HepG2 (cell line): ENCODE data around the gene ITPK1. TPM values are rescaled to one million over a fixed set of nuclear protein-coding genes. Genes with fewer than 3 reads are reported as not detected.

Experiments used
- ATAC-seq: fragments of 200-7000 bp; cut with Tn5 transposase; 3 replicates; pipeline ENCODE4 v1.9.1; 2020; ENCODE audit warnings: mild to moderate bottlenecking, moderate library complexity
- BruUV-seq: library from RNA; stranded (reverse); fragments of 400-500 nt; replicated peaks from 2 replicates; lab custom pipeline; 2021; lab: Mats Ljungman, UMichigan
- CTCF ChIA-PET: fragments of 300-600 bp; formaldehyde crosslinking; extraction: SDS; loops from one replicate; lab custom pipeline; 2021; ENCODE audit warnings: low total read pairs, inconsistent platforms, low intra/inter-chr PET ratio; lab: Yijun Ruan, JAX
- POLR2A ChIA-PET: fragments of 350-600 bp; sonication (Branson Sonifier 250); formaldehyde crosslinking; loops from one replicate; lab custom pipeline; 2020; ENCODE audit warnings: antibody characterized with exemption, inconsistent platforms; lab: Yijun Ruan, JAX
- DNase-seq: peaks from one replicate; pipeline ENCODE4 v3.0.0-alpha.2; 2015; ENCODE audit warnings: low spot score
- FAIRE-seq: peaks from 3 replicates; lab custom pipeline; 2011; peaks lifted over from hg19 to GRCh38; lab: Jason Lieb, UNC
- H2AFZ ChIP-seq: one replicate; pipeline ENCODE4 v1.6.1; 2011; ENCODE audit warnings: low read length, inconsistent platforms
- H3K27ac ChIP-seq: fragments of 300-600 bp; 3 replicates; pipeline ENCODE4 v1.8.0; 2011; ENCODE audit warnings: mixed run types, mild to moderate bottlenecking, mixed read lengths, low read length, inconsistent platforms; ENCODE audit not compliant: insufficient read depth; ENCODE audit errors: extremely low read length
- H3K27me3 ChIP-seq, 2 experiments: fragments of 200-600 bp in 1 of 2; 2 replicates in 1 of 2; 3 replicates in 1 of 2; pipeline versions ENCODE4 v1.6.0 to v1.8.0; 2011; ENCODE audit warnings: low read length in 2 of 2, mild to moderate bottlenecking in 2 of 2, moderate library complexity in 2 of 2, inconsistent platforms in 1 of 2; ENCODE audit not compliant: insufficient read depth in 2 of 2, control insufficient read depth in 1 of 2
- H3K36me3 ChIP-seq, 2 experiments: fragments of 200-600 bp in 1 of 2; replicated peaks in 1 of 2; 2 replicates in 1 of 2; 3 replicates in 1 of 2; pipeline versions ENCODE4 v1.5.1 to v1.8.0; 2011; ENCODE audit warnings: low read length in 2 of 2, inconsistent platforms in 1 of 2; ENCODE audit not compliant: insufficient read depth in 2 of 2, control insufficient read depth in 1 of 2
- H3K4me1 ChIP-seq: 2 replicates; pipeline ENCODE4 v1.5.1; 2012; ENCODE audit warnings: low read length, inconsistent platforms; ENCODE audit not compliant: insufficient read depth
- H3K4me2 ChIP-seq: 2 replicates; pipeline ENCODE4 v1.6.0; 2011; ENCODE audit warnings: low read depth, low read length, inconsistent platforms
- H3K4me3 ChIP-seq, 3 experiments: fragments of 200-600 bp in 1 of 3; sonication (generic), shearing (Covaris generic) in 1 of 3; replicated peaks in 1 of 3; 2 replicates each; pipeline ENCODE4 v1.5.1; 2011 to 2016; ENCODE audit warnings: low read length in 3 of 3, inconsistent platforms in 2 of 3, low read depth in 2 of 3, mild to moderate bottlenecking in 2 of 3, control low read depth in 1 of 3, mixed read lengths in 1 of 3; ENCODE audit not compliant: insufficient read depth in 1 of 3
- H3K79me2 ChIP-seq: one replicate; pipeline ENCODE4 v1.6.1; 2011; ENCODE audit warnings: low read length, inconsistent platforms; ENCODE audit not compliant: insufficient read depth
- H3K9ac ChIP-seq: 2 replicates; pipeline ENCODE4 v1.6.0; 2011; ENCODE audit warnings: mild to moderate bottlenecking, low read depth, low read length, inconsistent platforms; ENCODE audit not compliant: insufficient read depth
- H3K9me3 ChIP-seq: 2 replicates; pipeline ENCODE4 v1.5.1; 2012; ENCODE audit warnings: mild to moderate bottlenecking, low read length
- H4K20me1 ChIP-seq: 2 replicates; pipeline ENCODE4 v1.6.0; 2011; ENCODE audit warnings: inconsistent platforms, mild to moderate bottlenecking, low read length, moderate library complexity; ENCODE audit not compliant: insufficient read depth
- GPBP1L1 ChIP-seq: sonication (generic); formaldehyde crosslinking; IDR thresholded peaks from 2 replicates; pipeline ENCODE4 v1.5.0; 2020; ENCODE audit warnings: mild to moderate bottlenecking, missing genetic modification reagents
- KLF9 ChIP-seq: IDR thresholded peaks from 2 replicates; pipeline ENCODE4 v1.6.1; 2016; ENCODE audit warnings: low read depth
- MIER3 ChIP-seq: IDR thresholded peaks from 2 replicates; pipeline ENCODE4 v1.6.1; 2016; ENCODE audit warnings: missing compliant biosample characterization, borderline replicate concordance
- NR1H2 ChIP-seq: sonication (generic); formaldehyde crosslinking; IDR thresholded peaks from 2 replicates; pipeline ENCODE4 v1.8.1; 2022; ENCODE audit warnings: low read depth, missing genetic modification reagents, borderline replicate concordance
- PAX8 ChIP-seq: sonication (generic); formaldehyde crosslinking; IDR thresholded peaks from 2 replicates; pipeline ENCODE4 v1.8.0; 2022; ENCODE audit warnings: mild to moderate bottlenecking, missing genetic modification reagents, borderline replicate concordance
- TCF7L2 ChIP-seq: IDR thresholded peaks from 2 replicates; pipeline ENCODE4 v1.6.1; 2011; ENCODE audit warnings: mild to moderate bottlenecking, low read depth, low read length, moderate library complexity
- U2AF1 ChIP-seq: fragments of 200-400 bp; formaldehyde crosslinking; optimal IDR thresholded peaks from 2 replicates; pipeline ENCODE3; 2017; ENCODE audit warnings: mild to moderate bottlenecking, low read depth, low read length
- WIZ ChIP-seq: sonication (generic); formaldehyde crosslinking; IDR thresholded peaks from 2 replicates; pipeline ENCODE4 v1.5.1; 2020; ENCODE audit warnings: mild to moderate bottlenecking, missing genetic modification reagents
- XRCC5 ChIP-seq: fragments of 200-400 bp; formaldehyde crosslinking; optimal IDR thresholded peaks from 2 replicates; pipeline ENCODE3; 2017; ENCODE audit warnings: mild to moderate bottlenecking, low read length
- YEATS4 ChIP-seq: sonication (generic); formaldehyde crosslinking; IDR thresholded peaks from 2 replicates; pipeline ENCODE4 v1.4.0; 2020; ENCODE audit warnings: missing genetic modification reagents, borderline replicate concordance
- YY1 ChIP-seq: IDR thresholded peaks from 2 replicates; pipeline ENCODE4 v1.6.1; 2011; ENCODE audit warnings: low read length, low read depth, moderate library complexity, mild to moderate bottlenecking; ENCODE audit not compliant: insufficient read depth, insufficient replicate concordance
- ZNF720 ChIP-seq: sonication (generic); formaldehyde crosslinking; IDR thresholded peaks from 2 replicates; pipeline ENCODE4 v1.4.0; 2020; ENCODE audit warnings: missing genetic modification reagents
- ZNF740 ChIP-seq: sonication (generic); formaldehyde crosslinking; IDR thresholded peaks from 2 replicates; pipeline ENCODE4 v1.4.0; 2020; ENCODE audit warnings: missing genetic modification reagents
- ZNF788 ChIP-seq: sonication (generic); formaldehyde crosslinking; IDR thresholded peaks from 2 replicates; pipeline ENCODE4 v1.5.0; 2020; ENCODE audit warnings: mild to moderate bottlenecking, missing genetic modification reagents, borderline replicate concordance
- ZNF879 ChIP-seq: sonication (generic); formaldehyde crosslinking; IDR thresholded peaks from 2 replicates; pipeline ENCODE4 v1.8.1; 2023; ENCODE audit warnings: missing genetic modification reagents
- ZUFSP ChIP-seq: sonication (generic); formaldehyde crosslinking; IDR thresholded peaks from 2 replicates; pipeline ENCODE4 v1.9.0; 2021; ENCODE audit warnings: missing genetic modification reagents, mild to moderate bottlenecking, borderline replicate concordance
- WGBS: methylation state at CpG from one replicate; pipeline ENCODE4 v1.1.6; 2017; ENCODE audit warnings: low lambda C conversion rate; 5-methylcytosine and 5-hydroxymethylcytosine counted together
- in situ Hi-C: cut with HindIII; loops from 2 replicates; pipeline ENCODE4 v1.10.0; 2017; ENCODE audit warnings: low pct_unique_long_range_greater_than_20kb; ENCODE audit not compliant: extremely low pct_ligation_motif_present
- intact Hi-C: fragments of 100-400 bp; cut with micrococcal nuclease; formaldehyde crosslinking; loops from one replicate; pipeline ENCODE4 v1.10.0; 2022; ENCODE audit not compliant: unreplicated experiment
- polyA plus RNA-seq, 8 experiments: library from polyadenylated mRNA; depleted of rRNA in 3 of 8; stranded (reverse) in 7 of 8; unstranded in 1 of 8; fragments of >200 nt; fragmentation: Illumina TruSeq in 4 of 8; extraction: Trizol in 4 of 8; gene quantifications; 2 replicates each; pipeline versions ENCODE4 v1.2.1 to v1.2.3, GENCODE V29; 2011 to 2016; ENCODE audit warnings: low read depth in 4 of 8, missing spikeins in 1 of 8, mixed read lengths in 1 of 8; ENCODE audit not compliant: insufficient read depth in 1 of 8
- total RNA-seq, 5 experiments: library from RNA; depleted of rRNA; stranded (reverse); fragments of >200 nt; fragmentation: Illumina TruSeq; extraction: Trizol; gene quantifications; 2 replicates each; pipeline ENCODE4 v1.2.3, GENCODE V29; 2016; ENCODE audit warnings: low read depth in 1 of 5
- TF ChIP-seq, protein P1 (sequence below): sonication (generic); formaldehyde crosslinking; IDR thresholded peaks from 2 replicates; pipeline ENCODE4 v1.5.1; 2020; ENCODE audit warnings: mild to moderate bottlenecking, missing genetic modification reagents, borderline replicate concordance
- TF ChIP-seq, protein P2 (sequence below): sonication (generic); formaldehyde crosslinking; IDR thresholded peaks from 2 replicates; pipeline ENCODE4 v1.4.0; 2020; ENCODE audit warnings: missing genetic modification reagents, mild to moderate bottlenecking, borderline replicate concordance

ITPK1 gene
- total and polyA plus RNA-seq, 2 of the 13 experiments (the other 11 are each of a cell fraction or from before 2014, with no cell fraction given), result 20.5 to 47.5 TPM

DNA sequence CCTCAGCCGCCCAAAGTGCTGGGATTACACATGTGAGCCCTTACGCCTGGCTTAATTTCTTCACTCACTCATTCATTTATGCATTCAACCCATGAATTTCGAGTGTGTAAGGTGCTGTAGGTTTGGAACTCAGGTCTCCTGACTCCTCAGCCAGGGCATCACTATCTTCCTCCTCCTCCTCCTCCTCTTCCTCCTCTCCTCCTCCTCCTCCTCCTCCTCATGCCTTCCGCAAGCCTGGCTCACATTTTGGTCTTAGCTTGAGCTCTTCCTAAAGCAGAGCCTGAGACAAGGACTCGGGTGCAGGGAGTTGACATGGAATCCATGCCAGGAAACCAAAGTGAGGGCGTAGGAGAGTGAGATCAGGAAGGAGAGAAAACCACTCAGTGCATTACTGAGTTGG is 213.5 kb downstream of the ITPK1 start:
- no peak overlapping the region for H3K9ac ChIP-seq
- FAIRE-seq (no peak), DNase-seq (no peak), ATAC-seq (no peak)
- H3K79me2 ChIP-seq, result no peaks in the 10 kb centered on the region
- H3K36me3 ChIP-seq, result no peaks in the 10 kb centered on the region
- H3K27me3 ChIP-seq, result peaks cover 0 to 16% of the 10 kb centered on the region in 2 experiments; a peak in 3 of 5 replicates
- POLR2A ChIA-PET, result no interaction called here
- no peak overlapping the region for H2AFZ ChIP-seq
- peaks cover 44% of the 10 kb centered on the region for H3K4me1 ChIP-seq
- no peak overlapping the region for H3K4me3 ChIP-seq
- WGBS, result 57% methylated on average over 6 of the region's 6 CpGs
- in situ Hi-C loops (no loop called here), intact Hi-C loops (no loop called here)
- H3K27ac ChIP-seq, result no peak overlapping the region
- H3K9me3 ChIP-seq, result no peaks in the 10 kb centered on the region
- BruUV-seq, result no TSS peak
- CTCF ChIA-PET, result no interaction called here
- H3K4me2 ChIP-seq, result no peak overlapping the region
- no peaks in the 10 kb centered on the region for H4K20me1 ChIP-seq
- no peak for TF ChIP-seq TCF7L2
- no peak for TF ChIP-seq NR1H2
- no peak for TF ChIP-seq GPBP1L1 (CRISPR knock-in tag)
- TF ChIP-seq U2AF1, result no peak
- no peak for TF ChIP-seq ZNF788
- no peak for TF ChIP-seq PAX8 (CRISPR knock-in tag)
- TF ChIP-seq WIZ, result no peak
- TF ChIP-seq, protein P1, sequence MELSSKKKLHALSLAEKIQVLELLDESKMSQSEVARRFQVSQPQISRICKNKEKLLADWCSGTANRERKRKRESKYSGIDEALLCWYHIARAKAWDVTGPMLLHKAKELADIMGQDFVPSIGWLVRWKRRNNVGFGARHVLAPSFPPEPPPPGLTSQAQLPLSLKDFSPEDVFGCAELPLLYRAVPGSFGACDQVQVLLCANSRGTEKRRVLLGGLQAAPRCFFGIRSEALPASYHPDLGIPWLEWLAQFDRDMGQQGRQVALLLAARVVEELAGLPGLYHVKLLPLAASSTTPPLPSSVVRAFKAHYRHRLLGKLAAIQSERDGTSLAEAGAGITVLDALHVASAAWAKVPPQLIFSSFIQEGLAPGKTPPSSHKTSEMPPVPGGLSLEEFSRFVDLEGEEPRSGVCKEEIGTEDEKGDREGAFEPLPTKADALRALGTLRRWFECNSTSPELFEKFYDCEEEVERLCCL (CRISPR knock-in tag), result no peak
- no peak for TF ChIP-seq ZNF879 (CRISPR knock-in tag)
- no peak for TF ChIP-seq ZNF740 (CRISPR knock-in tag)
- no peak for TF ChIP-seq XRCC5
- TF ChIP-seq ZNF720, result no peak
- TF ChIP-seq MIER3 (CRISPR knock-in tag), result no peak
- no peak for TF ChIP-seq YEATS4 (CRISPR knock-in tag)
- TF ChIP-seq KLF9 (CRISPR knock-in tag), result no peak
- no peak for TF ChIP-seq ZUFSP (CRISPR knock-in tag)
- TF ChIP-seq, protein P2, sequence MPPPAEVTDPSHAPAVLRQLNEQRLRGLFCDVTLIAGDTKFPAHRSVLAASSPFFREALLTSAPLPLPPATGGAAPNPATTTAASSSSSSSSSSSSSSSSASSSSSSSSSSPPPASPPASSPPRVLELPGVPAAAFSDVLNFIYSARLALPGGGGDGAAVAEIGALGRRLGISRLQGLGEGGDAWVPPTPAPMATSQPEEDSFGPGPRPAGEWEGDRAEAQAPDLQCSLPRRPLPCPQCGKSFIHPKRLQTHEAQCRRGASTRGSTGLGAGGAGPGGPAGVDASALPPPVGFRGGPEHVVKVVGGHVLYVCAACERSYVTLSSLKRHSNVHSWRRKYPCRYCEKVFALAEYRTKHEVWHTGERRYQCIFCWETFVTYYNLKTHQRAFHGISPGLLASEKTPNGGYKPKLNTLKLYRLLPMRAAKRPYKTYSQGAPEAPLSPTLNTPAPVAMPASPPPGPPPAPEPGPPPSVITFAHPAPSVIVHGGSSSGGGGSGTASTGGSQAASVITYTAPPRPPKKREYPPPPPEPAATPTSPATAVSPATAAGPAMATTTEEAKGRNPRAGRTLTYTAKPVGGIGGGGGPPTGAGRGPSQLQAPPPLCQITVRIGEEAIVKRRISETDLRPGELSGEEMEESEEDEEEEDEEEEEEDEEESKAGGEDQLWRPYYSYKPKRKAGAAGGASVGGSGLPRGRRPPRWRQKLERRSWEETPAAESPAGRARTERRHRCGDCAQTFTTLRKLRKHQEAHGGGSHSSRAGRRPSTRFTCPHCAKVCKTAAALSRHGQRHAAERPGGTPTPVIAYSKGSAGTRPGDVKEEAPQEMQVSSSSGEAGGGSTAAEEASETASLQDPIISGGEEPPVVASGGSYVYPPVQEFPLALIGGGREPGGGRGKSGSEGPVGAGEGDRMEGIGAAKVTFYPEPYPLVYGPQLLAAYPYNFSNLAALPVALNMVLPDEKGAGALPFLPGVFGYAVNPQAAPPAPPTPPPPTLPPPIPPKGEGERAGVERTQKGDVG (CRISPR knock-in tag), result no peak
- TF ChIP-seq YY1, result no peak
